ENCODE results near the gene TRAM2. TPM values are rescaled to one million over a fixed set of nuclear protein-coding genes. Genes with fewer than 3 reads are reported as not detected.

TRAM2 gene
- total RNA-seq, 1 donor from 2014 or later, result 320 TPM

DNA sequence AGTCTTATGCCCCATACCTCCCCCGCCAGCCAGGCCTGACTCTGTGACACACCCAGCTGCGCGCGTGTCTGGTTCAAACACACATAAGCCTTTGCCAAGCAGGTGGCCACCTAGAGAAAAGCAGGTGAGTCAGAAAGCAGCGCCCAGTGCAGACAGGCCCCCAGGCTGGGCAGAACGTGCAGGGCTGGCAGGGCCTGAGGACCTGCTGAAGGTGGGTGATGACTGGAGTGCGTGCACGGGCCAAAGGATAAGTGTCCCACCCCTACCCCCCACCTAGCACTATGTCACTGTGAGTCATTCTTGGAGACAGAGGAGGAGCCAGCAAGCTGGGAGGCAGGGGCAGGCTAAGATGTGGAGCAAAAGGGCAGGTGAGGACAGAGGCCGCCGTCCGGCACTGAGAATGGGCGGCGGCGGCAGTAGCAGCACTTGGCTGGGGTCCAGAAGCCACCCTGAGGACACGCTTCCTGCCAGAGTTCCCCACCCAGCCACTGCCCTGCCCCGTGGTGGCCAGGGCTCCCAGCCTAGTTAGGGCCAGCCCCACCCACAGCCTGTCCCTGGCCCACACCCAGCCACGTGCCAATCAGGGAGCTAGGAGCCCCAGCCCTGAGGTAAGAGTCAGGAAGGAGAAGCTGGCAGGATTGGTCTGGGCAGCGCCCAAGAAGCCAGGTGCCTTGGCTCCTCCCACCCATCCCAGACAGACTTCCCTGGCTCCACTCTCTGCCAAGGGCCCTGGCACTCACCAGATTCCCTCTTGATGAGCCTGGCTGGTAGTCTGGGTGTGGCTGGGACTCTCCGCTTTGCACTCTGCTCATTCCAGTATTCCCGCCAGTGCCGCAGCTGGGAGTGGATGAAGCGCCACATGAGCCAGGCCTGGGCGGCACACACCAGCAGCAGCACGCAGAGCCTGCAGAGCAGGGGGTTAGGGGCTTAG is 72.7 kb downstream of the TRAM2 start:
- peak overlapping the region; percentile 99 for H3K27ac Mint-ChIP-seq (ENCODE audit: unreplicated experiment)
- no peaks in the 10 kb centered on the region for H3K27me3 Mint-ChIP-seq (ENCODE audit: unreplicated experiment)
- peak; percentile 96 for DNase-seq (ENCODE audit: extremely low spot score, unreplicated experiment)
- TF ChIP-seq, protein P1, sequence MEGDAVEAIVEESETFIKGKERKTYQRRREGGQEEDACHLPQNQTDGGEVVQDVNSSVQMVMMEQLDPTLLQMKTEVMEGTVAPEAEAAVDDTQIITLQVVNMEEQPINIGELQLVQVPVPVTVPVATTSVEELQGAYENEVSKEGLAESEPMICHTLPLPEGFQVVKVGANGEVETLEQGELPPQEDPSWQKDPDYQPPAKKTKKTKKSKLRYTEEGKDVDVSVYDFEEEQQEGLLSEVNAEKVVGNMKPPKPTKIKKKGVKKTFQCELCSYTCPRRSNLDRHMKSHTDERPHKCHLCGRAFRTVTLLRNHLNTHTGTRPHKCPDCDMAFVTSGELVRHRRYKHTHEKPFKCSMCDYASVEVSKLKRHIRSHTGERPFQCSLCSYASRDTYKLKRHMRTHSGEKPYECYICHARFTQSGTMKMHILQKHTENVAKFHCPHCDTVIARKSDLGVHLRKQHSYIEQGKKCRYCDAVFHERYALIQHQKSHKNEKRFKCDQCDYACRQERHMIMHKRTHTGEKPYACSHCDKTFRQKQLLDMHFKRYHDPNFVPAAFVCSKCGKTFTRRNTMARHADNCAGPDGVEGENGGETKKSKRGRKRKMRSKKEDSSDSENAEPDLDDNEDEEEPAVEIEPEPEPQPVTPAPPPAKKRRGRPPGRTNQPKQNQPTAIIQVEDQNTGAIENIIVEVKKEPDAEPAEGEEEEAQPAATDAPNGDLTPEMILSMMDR (IDR thresholded peaks at IDR 0.05), result no peak
- peaks cover 67% of the 10 kb centered on the region for H3K4me1 Mint-ChIP-seq (ENCODE audit: unreplicated experiment)
- peaks cover 65% of the 10 kb centered on the region for H3K36me3 Mint-ChIP-seq (ENCODE audit: unreplicated experiment)
- peak overlapping the region; percentile 16 for H3K4me3 Mint-ChIP-seq (ENCODE audit: unreplicated experiment)
- no peaks in the 10 kb centered on the region for H3K9me3 Mint-ChIP-seq (ENCODE audit: unreplicated experiment)

DNA sequence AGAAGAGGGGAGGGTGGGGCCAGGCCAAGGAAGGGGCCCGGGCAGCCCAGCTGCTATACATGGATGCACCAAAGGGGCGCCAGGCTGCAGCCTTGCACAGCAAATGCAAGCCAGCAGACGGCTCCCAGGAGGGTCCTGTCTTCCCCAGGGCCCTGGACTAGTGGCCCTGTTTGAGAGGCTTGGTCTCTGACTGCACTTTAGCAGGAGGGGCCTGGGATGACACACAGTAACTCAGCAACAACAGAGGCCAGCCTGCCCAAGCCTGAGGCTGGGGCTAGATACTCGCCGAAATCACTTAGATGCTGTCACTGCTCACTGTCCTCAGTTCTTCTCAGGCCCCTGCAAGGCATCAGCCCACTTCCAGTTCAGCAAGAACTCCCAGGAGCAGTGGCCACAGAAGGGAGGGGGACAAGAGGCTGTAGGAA is 73.5 kb downstream of the TRAM2 start:
- no peak for DNase-seq (ENCODE audit: extremely low spot score, unreplicated experiment)
- H3K9me3 Mint-ChIP-seq (ENCODE audit: unreplicated experiment), result no peaks in the 10 kb centered on the region
- TF ChIP-seq, protein P1 (IDR thresholded peaks at IDR 0.05), result peak; percentile 28
- no peak overlapping the region for H3K4me3 Mint-ChIP-seq (ENCODE audit: unreplicated experiment)
- peaks cover 66% of the 10 kb centered on the region for H3K4me1 Mint-ChIP-seq (ENCODE audit: unreplicated experiment)
- peaks cover 59% of the 10 kb centered on the region for H3K36me3 Mint-ChIP-seq (ENCODE audit: unreplicated experiment)
- H3K27ac Mint-ChIP-seq (ENCODE audit: unreplicated experiment), result peak overlapping the region; percentile 99
- no peaks in the 10 kb centered on the region for H3K27me3 Mint-ChIP-seq (ENCODE audit: unreplicated experiment)

DNA sequence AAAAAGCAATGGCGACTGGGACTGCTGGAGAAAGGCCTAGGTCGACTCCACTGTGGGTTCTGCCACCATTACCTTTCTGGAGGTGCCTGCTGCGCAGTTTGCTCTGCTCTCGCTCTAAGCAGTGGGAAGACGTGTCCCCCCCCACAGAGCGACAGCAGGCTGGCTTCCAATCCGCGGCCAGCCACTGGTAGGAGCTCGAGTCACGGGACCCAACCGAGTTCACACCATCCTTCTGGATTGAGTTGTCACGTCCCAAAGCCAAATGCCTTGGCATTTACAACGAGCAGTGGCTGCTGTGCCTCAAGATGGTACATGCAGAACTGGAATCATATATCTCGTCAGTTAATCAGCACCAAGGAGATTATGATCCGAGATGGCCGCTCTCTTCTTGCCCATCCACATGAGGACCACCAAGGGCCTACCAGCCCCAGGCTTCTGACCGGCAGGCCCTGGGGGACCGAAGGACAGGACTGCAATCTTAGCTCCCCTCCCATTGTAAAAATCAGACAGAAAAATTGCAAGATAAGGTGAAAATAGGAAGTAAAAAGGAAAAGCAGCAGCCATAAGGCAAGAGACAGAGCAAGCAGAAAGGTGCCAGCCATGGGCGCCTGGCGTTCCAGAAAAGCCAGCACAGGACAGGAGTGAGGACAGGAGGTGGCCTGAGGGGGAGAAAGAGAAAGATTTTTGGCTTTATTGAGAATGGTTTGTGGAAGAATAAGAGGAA is 74.4 kb downstream of the TRAM2 start:
- no peak for DNase-seq (ENCODE audit: extremely low spot score, unreplicated experiment)
- Mint-ChIP-seq H3K9me3 (ENCODE audit: unreplicated experiment) (no peaks in the 10 kb centered on the region), H3K36me3 (ENCODE audit: unreplicated experiment) (peaks cover 57% of the 10 kb centered on the region), H3K27ac (ENCODE audit: unreplicated experiment) (peak overlapping the region; percentile 99), H3K4me3 (ENCODE audit: unreplicated experiment) (no peak overlapping the region), H3K4me1 (ENCODE audit: unreplicated experiment) (peaks cover 63% of the 10 kb centered on the region), H3K27me3 (ENCODE audit: unreplicated experiment) (no peaks in the 10 kb centered on the region)
- TF ChIP-seq, protein P1 (IDR thresholded peaks at IDR 0.05), result no peak

DNA sequence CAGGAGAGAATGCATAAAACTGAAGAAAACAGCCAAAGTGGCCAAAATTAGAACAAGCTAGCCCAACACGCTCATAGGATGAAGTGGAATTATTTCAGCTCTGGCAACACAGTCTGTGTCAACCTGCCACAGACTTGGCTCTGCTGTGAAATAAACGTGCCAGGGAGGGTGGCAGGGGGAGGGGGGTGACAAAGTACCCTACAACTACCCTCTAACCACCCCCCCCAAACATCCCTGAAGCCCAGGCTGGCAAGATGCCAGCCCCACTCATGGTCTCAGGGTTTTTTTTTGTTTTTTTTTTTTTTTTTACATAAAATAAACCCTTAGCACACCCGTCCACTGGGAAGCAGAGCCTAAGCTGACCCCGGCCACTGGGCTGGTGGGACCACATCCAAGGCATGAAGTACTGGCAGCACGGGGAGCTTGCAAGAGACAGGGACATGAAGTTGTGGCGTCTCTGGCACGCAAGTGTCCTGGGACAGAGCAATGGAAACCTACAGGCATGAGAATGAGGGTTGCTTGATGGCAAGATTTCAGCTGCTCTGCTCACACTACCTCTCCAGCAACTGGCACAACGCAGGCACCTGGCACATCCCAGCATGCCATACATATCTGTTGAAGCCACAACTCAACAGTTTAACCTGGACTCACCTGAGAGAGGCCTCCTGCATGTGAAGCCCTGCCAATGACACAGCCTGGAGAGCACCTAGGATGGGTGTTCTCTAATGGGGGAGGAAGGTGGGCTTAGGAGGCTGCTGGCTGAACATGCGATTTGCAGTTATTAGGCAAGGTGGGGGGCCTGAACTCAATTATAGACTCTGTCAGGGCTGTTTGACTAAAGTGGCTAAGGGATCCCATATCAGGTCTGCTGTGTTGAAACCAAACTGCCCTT is 76.4 kb downstream of the TRAM2 start:
- TF ChIP-seq, protein P1 (IDR thresholded peaks at IDR 0.05), result no peak
- peak; percentile 75 for DNase-seq (ENCODE audit: extremely low spot score, unreplicated experiment)
- peaks cover 59% of the 10 kb centered on the region for H3K4me1 Mint-ChIP-seq (ENCODE audit: unreplicated experiment)

More for the DNA sequence above, 76.4 kb downstream of the TRAM2 start:
- peak overlapping the region; percentile 74 for H3K27ac Mint-ChIP-seq (ENCODE audit: unreplicated experiment)
- no peak overlapping the region for H3K4me3 Mint-ChIP-seq (ENCODE audit: unreplicated experiment)
- H3K27me3 Mint-ChIP-seq (ENCODE audit: unreplicated experiment), result no peaks in the 10 kb centered on the region
- peaks cover 62% of the 10 kb centered on the region for H3K36me3 Mint-ChIP-seq (ENCODE audit: unreplicated experiment)
- no peaks in the 10 kb centered on the region for H3K9me3 Mint-ChIP-seq (ENCODE audit: unreplicated experiment)
